Subcutaneous adipose tissue (tissue), 4 donors: Measurements from ENCODE around the gene SPATA31D4. TPM values are rescaled to one million over a fixed set of nuclear protein-coding genes. Genes with fewer than 3 reads are reported as not detected.

Experiments
- total RNA-seq, 4 donors: library from RNA; depleted of rRNA; stranded (reverse); fragments of >200 nt; gene quantifications; one replicate each; pipeline ENCODE4 v1.1.0, GENCODE V29; 2016
- TF ChIP-seq, protein P1 (sequence below): fragments of 450-650 bp; IDR thresholded peaks from one replicate; pipeline ENCODE4 v1.5.1; 2016; ENCODE audit warnings: low read depth, mild to moderate bottlenecking, control low read depth, antibody characterized with exemption, moderate library complexity

Gene SPATA31D4
- total RNA-seq, 4 donors from 2014 or later = not detected

DNA sequence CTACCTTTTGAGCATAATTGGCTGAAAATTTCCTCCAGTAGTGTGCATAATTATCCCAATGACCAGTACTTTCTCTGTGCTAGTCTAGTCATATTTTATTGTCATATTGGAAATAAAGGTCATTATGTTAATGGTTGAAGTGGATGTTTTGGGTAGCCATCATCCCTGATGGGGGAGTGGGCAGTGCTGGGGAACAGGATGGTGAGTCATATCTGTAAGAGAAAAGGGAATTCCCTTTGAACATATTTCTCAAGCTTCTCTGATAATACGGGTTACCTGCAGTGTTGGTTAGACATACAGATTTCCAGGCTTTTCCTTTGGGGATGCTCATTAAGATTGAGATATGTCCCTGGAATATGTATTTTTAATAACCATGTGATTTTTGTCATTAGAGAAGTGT lies 33.3 kb upstream of the SPATA31D4 start:
- TF ChIP-seq, protein P1, sequence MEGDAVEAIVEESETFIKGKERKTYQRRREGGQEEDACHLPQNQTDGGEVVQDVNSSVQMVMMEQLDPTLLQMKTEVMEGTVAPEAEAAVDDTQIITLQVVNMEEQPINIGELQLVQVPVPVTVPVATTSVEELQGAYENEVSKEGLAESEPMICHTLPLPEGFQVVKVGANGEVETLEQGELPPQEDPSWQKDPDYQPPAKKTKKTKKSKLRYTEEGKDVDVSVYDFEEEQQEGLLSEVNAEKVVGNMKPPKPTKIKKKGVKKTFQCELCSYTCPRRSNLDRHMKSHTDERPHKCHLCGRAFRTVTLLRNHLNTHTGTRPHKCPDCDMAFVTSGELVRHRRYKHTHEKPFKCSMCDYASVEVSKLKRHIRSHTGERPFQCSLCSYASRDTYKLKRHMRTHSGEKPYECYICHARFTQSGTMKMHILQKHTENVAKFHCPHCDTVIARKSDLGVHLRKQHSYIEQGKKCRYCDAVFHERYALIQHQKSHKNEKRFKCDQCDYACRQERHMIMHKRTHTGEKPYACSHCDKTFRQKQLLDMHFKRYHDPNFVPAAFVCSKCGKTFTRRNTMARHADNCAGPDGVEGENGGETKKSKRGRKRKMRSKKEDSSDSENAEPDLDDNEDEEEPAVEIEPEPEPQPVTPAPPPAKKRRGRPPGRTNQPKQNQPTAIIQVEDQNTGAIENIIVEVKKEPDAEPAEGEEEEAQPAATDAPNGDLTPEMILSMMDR = no peak

DNA sequence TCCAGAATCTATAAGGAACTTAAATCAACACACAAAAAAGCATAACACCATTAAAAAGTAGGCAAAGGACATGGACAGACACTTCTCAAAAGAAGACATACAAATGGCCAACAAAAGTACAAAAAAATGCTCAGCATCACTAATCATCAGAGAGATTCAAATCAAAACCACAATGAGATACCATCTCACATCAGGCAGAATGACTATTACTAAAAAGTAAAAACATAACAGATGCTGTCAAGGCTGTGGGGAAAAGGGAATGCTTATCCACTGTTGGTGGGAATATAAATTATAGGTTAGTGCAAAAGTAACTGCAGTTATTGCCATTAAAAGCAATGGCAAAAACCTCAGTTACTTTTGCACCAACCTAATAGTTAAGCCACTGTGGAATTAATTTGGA lies 32.2 kb upstream of the SPATA31D4 start:
- TF ChIP-seq, protein P1 = no peak

DNA sequence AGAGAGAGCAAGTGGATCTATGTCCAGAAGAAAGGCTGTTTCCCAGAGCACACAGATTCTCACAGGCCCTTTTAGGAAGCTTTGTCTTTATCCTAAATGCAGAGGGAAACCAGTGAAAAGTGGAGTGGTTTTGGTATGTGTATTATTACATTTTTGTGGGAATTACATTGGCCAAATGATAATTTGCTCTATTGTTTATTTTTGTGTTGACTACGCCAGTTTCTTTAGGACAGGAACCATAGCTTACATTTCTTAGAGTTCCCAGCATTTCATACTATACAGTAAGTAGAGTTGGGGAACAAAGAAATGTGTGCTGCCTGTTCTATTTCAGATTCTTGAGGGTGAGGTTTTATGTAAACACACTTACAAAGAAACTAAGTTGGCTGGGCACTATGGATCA lies 29.4 kb upstream of the SPATA31D4 start:
- TF ChIP-seq, protein P1 = no peak

DNA sequence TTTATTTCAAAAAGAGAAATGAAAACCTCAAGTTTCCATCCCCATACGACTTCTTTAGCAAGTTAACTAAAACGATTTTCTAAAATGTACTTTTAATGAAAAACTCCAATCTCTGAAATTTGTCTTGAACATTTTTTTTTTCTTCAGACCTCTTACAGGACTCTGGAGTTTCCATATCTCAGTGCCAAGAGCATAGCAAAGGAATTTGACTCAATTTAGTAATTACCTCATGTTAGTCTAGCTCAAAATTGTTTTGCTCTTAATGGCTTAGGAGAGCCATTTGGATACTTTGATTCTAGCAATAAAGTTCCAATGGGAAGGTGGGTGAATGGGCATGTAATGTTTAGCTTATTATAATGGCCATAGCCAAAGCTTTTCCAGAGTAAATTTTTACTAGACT lies 26.0 kb upstream of the SPATA31D4 start:
- TF ChIP-seq, protein P1 = no peak

DNA sequence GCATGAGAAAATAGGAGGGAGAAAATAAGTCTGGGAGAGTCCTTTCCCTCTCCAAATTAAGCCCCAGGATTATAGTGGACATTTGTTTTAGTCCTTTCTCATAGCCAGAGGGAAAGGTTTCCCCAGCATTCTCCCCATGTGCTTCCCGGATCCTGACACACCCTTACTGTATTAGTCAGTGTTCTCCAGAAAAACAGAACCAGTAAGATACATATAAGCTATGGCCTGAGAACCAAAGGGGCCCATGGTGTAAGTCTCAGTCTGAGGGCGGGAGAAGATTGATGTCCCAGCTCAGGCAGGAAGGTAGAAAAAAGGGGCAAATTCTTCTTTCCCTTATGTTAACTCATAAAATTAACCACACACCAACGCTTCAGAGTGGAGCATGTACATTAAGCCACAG lies 25.6 kb upstream of the SPATA31D4 start:
- TF ChIP-seq, protein P1 = no peak

DNA sequence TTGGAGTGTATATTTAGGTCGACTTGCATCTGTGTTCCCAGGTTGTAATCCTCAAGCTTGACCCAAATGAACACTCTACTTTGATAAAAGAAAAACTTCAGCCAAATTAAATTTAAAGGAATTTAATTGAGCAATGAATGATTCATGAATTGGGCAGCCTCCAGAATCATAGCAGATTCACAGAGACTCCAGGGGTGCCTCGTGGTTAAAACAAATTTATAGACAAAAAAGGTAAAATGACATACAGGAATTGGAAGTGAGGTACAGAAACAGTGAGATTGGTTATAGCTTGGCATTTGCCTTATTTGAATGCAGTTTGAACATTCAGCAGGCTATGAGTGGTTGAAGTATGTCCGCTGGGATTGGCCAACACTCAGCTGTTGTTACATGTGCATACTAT lies 21.6 kb upstream of the SPATA31D4 start:
- TF ChIP-seq, protein P1 = no peak

DNA sequence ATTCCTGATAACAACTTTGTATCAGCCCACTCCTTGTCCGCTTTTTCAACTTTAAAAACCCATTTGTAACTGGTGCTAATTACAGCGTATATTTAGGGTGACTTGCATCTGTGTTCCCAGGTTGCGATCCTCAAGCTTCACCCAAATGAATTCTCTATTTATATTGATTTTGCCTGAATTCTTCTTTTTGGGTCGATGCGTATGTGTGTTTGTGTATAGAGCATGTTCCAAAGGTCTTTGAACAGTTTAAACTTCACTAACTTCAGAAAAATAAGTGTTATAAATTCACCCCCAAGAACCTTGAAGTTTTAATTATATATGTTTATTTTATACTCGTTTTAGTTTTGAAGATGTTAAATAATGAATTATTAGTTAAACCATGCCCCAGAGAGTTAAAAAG lies 16.1 kb upstream of the SPATA31D4 start:
- TF ChIP-seq, protein P1 = no peak
